LNCaP clone FGC (cell line): ENCODE data around the gene OR52J3.

Source experiments
- DNase-seq: peaks from one replicate; pipeline ENCODE4 v3.0.0-alpha.2; 2011; ENCODE audit warnings: low read depth
- H3K4me3 ChIP-seq: 2 replicates; pipeline ENCODE4 v1.5.1; 2011; ENCODE audit warnings: mild to moderate bottlenecking, low read depth, low read length, control low read depth
- TF ChIP-seq, protein P1 (sequence below): IDR thresholded peaks from 2 replicates; pipeline ENCODE4 v1.5.1; 2012; ENCODE audit warnings: mild to moderate bottlenecking; ENCODE audit not compliant: control insufficient read depth, insufficient read depth; ENCODE audit errors: extremely low read depth

OR52J3 gene

DNA sequence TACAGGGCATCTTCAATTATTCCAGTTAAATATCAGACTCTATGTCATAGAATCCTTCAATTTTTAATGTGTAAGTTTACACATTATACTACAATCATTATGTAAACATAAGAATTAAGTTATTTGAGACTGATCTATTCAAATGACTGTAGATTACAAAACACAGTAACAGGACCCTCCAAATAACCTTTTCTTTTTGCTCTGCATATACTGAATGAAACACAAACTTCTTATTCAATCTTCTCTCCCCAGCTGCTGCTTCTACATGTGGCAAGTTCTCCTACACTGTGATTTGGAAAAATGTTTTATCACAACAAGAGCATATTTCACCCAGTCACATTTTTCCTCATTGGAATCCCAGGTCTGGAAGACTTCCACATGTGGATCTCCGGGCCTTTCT, at the start of gene OR52J3:
OR52J3 (plus strand) TSS at position 301 of the 400 bp plus-strand sequence; CDS start at position 301, 0 bp downstream.
- DNase-seq = no peak
- TF ChIP-seq, protein P1, sequence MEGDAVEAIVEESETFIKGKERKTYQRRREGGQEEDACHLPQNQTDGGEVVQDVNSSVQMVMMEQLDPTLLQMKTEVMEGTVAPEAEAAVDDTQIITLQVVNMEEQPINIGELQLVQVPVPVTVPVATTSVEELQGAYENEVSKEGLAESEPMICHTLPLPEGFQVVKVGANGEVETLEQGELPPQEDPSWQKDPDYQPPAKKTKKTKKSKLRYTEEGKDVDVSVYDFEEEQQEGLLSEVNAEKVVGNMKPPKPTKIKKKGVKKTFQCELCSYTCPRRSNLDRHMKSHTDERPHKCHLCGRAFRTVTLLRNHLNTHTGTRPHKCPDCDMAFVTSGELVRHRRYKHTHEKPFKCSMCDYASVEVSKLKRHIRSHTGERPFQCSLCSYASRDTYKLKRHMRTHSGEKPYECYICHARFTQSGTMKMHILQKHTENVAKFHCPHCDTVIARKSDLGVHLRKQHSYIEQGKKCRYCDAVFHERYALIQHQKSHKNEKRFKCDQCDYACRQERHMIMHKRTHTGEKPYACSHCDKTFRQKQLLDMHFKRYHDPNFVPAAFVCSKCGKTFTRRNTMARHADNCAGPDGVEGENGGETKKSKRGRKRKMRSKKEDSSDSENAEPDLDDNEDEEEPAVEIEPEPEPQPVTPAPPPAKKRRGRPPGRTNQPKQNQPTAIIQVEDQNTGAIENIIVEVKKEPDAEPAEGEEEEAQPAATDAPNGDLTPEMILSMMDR = no peak
- no peak within 1 kb of the TSS for H3K4me3 ChIP-seq

DNA sequence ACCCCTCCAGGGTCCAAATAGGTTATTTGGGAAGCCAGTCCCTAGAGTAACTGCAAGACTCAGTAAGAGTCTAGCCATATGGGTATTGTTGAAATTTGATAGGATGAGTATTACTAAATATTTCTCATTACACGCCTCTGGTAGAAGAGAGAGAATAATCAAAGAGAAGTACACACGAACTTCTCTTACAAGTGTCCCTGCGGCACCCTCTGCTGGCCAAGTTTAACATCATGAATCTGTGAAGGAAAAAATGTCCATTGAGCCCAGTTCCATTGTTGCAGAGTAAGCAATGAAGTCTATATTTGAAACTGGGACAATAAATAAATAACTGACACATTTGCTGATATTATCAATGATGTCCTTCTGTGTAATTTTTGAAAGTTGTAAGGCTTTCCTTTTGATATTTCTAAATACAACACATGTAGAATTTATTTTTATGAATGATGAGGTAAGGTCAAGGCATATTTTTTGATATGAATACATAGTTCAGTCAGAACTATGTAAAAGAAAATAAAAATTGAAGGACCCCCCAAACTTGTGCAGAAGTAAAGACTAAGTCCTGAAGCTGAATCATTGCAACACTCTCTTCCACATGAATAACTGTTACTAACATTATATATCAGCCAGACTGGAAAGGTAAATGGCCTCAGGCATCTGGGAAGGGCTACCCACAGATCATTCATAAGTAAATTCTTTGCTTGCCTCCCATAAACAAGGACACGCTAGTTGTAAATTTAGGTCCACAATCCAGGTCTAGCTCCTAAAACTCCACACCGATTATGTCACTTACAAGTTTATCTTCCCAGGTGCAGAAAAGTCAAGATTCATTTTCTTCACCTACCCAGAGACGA, 41.7 kb upstream of the OR52J3 start:
- DNase-seq = peak; percentile 57
- H3K4me3 ChIP-seq = no peak overlapping the region
- TF ChIP-seq, protein P1 = peak; percentile 81

DNA sequence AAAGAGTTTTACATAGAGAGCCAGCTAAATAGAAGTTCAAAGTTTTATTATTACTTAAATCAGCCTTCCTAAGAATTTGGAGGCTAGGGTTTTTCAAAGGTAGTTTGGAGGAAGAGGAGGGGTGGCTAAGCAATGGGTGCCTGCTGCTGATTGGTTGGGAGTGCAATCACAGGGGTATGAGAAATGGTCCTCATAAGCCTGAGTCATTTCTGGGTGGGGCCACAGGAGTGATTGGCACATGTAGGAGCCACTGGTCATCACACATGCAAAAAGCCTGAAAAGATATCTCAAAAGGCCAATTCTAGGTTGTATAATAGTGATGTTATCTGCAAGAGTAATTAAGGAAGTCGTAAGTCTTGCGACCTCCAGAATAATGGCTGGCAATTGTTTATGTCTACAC, 38.8 kb upstream of the OR52J3 start:
- TF ChIP-seq, protein P1 = no peak
- H3K4me3 ChIP-seq = no peak overlapping the region
- no peak for DNase-seq

DNA sequence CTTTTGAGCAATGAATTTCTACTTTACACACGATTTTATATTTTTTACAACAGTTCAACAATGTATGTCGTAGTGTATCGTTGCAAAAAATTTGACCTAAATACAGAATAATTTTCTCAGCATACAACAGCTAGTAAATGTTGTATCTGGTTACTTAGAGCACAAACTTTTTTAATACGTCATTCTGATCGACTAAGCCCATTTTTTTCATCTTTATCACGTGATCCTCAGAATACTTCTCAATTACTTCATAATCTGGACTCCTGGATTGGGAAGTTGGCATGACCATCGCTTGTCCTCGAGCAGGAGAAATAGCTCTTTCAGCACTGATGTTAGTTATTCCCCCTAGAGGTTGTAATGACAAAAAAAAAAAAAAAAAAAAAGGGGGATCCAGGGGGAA, 35.1 kb upstream of the OR52J3 start:
- H3K4me3 ChIP-seq = no peak overlapping the region
- no peak for DNase-seq
- TF ChIP-seq, protein P1 = no peak

DNA sequence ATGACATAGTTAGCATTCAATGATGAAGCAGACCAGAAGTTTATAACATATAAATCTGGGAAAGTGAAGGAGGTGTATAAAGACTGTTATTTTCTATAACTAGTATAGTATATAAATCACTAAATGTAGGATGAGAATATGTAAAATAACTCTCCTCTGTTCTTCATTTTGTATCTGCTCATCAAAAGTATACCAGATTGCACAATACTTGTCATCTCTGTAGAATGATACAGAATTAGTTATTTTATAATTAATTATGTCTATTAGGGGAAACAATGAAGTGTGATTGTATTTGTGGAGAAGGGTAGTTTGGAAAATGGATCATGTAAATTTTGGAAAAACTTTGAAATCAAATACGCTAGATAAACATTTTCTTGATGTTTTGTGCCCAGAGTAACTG, 33.3 kb upstream of the OR52J3 start:
- TF ChIP-seq, protein P1 = no peak
- H3K4me3 ChIP-seq = no peak overlapping the region
- DNase-seq = no peak

DNA sequence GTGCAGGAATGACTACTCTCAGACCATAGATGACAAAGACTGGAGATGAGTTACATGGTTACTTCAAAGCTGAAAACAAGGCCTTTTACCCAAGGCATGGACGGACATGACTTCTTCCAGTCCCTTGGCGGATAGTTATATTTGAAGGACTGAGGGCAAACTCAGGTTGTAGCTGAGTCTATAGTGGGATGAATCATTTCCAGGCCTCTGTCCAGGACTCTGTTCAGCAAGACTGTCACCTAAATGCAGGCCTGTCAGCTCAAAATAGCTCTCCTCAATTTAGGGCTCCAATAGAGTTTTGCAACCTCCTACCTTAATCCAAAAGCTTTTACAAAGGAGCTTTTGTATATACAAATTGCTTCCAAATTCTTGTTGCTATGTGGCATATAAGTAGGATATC, 24.3 kb upstream of the OR52J3 start:
- no peak overlapping the region for H3K4me3 ChIP-seq
- TF ChIP-seq, protein P1 = no peak
- DNase-seq = no peak

DNA sequence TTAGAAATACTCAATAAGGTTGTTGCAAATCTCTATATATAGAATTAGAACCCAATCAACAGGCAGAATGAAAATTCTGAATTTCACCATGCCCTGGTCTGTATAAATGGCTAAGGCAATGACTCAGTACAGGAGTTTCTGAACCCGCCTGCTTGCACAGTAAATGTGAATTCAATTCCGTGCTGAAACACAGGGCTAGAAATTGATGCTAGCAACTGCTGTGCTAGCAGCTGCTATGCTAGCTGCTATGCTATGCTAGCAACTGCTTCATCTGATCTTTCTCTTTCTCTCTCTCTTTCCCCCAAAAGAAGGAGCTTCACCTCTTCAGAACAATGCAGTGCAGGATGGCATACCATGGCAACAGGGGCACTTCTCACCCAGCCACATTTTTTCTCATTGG, 9.7 kb upstream of the OR52J3 start:
- TF ChIP-seq, protein P1 = no peak
- no peak overlapping the region for H3K4me3 ChIP-seq
- no peak for DNase-seq
